BE2C (cell line): Measurements from ENCODE around the gene IL22RA1.

Source experiments
- DNase-seq: peaks from one replicate; pipeline ENCODE4 v3.0.0-alpha.2; 2020
- H3K27me3 ChIP-seq: fragments of 250-450 bp; sonication (Bioruptor Pico); 2 replicates; pipeline ENCODE4 v1.5.1; 2020; ENCODE audit warnings: mild to moderate bottlenecking
- H3K36me3 ChIP-seq: fragments of 250-450 bp; sonication (Bioruptor Pico); 2 replicates; pipeline ENCODE4 v1.5.1; 2020; ENCODE audit warnings: mild to moderate bottlenecking
- H3K4me1 ChIP-seq: fragments of 250-450 bp; sonication (Bioruptor Pico); 2 replicates; pipeline ENCODE4 v1.5.1; 2020
- H3K4me3 ChIP-seq: 2 replicates; pipeline ENCODE4 v1.5.1; 2011; ENCODE audit warnings: low read depth, low read length
- H3K9me3 ChIP-seq: fragments of 250-450 bp; sonication (Bioruptor Pico); 2 replicates; pipeline ENCODE4 v1.5.1; 2020
- CTCF ChIP-seq: IDR thresholded peaks from 2 replicates; pipeline ENCODE4 v1.5.1; 2012; ENCODE audit warnings: mild to moderate bottlenecking, low read depth, low read length

IL22RA1 gene

GRCh38 chr1:24123611-24124010 lies 19.3 kb downstream of the IL22RA1 start:
- H3K9me3 ChIP-seq = no peaks in the 10 kb centered on the region
- no peak for TF ChIP-seq CTCF

GRCh38 chr1:24122776-24123175 lies 20.2 kb downstream of the IL22RA1 start:
- no peak for TF ChIP-seq CTCF
- no peak for DNase-seq

More at GRCh38 chr1:24123611-24124010, 19.3 kb downstream of the IL22RA1 start:
- no peaks in the 10 kb centered on the region for H3K36me3 ChIP-seq
- no peaks in the 10 kb centered on the region for H3K4me1 ChIP-seq
- H3K4me3 ChIP-seq = no peak overlapping the region
- no peaks in the 10 kb centered on the region for H3K27me3 ChIP-seq
- DNase-seq = no peak

GRCh38 chr1:24121406-24121805 lies 21.5 kb downstream of the IL22RA1 start:
- DNase-seq = no peak
- Histone ChIP-seq H3K27me3 (no peaks in the 10 kb centered on the region), H3K4me1 (no peaks in the 10 kb centered on the region), H3K36me3 (no peaks in the 10 kb centered on the region), H3K4me3 (no peak overlapping the region), H3K9me3 (no peaks in the 10 kb centered on the region)
- no peak for TF ChIP-seq CTCF

More at GRCh38 chr1:24122776-24123175, 20.2 kb downstream of the IL22RA1 start:
- Histone ChIP-seq H3K27me3 (no peaks in the 10 kb centered on the region), H3K4me1 (no peaks in the 10 kb centered on the region), H3K4me3 (no peak overlapping the region), H3K36me3 (no peaks in the 10 kb centered on the region), H3K9me3 (no peaks in the 10 kb centered on the region)

- no peak overlapping the region for H3K4me3 ChIP-seq
- no peaks in the 10 kb centered on the region for H3K36me3 ChIP-seq
- TF ChIP-seq CTCF = no peak
- no peak for DNase-seq
- H3K9me3 ChIP-seq = no peaks in the 10 kb centered on the region
- no peaks in the 10 kb centered on the region for H3K27me3 ChIP-seq
- H3K4me1 ChIP-seq = no peaks in the 10 kb centered on the region
These were observed 22.0 kb downstream of the IL22RA1 start for GRCh38 chr1:24120965-24121364.

- H3K4me1 ChIP-seq = no peaks in the 10 kb centered on the region
- no peaks in the 10 kb centered on the region for H3K27me3 ChIP-seq
- TF ChIP-seq CTCF = no peak
- no peaks in the 10 kb centered on the region for H3K9me3 ChIP-seq
- no peak for DNase-seq
- H3K4me3 ChIP-seq = no peak overlapping the region
- H3K36me3 ChIP-seq = no peaks in the 10 kb centered on the region
These were observed 22.8 kb downstream of the IL22RA1 start for GRCh38 chr1:24119859-24120756.

- Histone ChIP-seq H3K27me3 (no peaks in the 10 kb centered on the region), H3K9me3 (no peaks in the 10 kb centered on the region), H3K4me1 (no peaks in the 10 kb centered on the region), H3K4me3 (no peak overlapping the region), H3K36me3 (no peaks in the 10 kb centered on the region)
- no peak for DNase-seq
- TF ChIP-seq CTCF = no peak
These were observed 23.5 kb downstream of the IL22RA1 start for GRCh38 chr1:24119489-24119858.
